ENCODE measurements around the gene SYDE1. TPM values are rescaled to one million over a fixed set of nuclear protein-coding genes. Genes with fewer than 3 reads are reported as not detected.

The SYDE1 gene
- total RNA-seq, 1 experiment from 2014 or later: 15.0 TPM

DNA sequence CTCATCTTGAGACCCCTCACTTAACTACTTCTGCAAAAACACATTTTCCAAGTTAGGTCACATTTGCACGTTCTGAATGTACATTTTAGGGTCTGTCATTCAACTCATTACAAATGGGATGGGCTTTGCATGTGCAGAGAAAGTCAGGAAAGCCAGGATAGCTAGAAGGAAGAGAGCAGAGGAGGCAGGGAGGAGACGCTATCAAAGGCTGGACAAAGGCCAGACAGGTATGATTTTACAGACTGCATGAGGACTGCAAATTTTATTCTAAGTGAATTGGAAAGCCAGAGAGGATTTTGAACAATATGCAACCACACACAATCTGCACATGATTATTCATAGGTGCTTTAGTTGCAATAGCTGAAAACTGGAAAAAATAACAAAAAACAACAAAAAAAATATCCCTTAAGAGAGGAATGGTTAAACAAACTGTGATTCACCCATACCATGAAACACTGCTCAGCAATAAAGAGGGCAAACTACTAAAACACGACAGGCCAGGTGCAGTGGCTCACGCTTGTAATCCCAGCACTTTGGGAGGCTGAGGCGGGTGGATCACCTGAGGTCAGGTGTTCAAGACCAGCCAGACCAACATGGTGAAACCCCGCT, 21.1 kb downstream of the SYDE1 start:
- no peak overlapping the region for H3K27ac Mint-ChIP-seq
- DNase-seq (ENCODE audit: low spot score): no peak
- ChIA-PET POLR2A (interaction anchor here (0.7 kb wide), 1 partner anchor 20 kb away, joined by 6 read pairs; no protein-coding TSS in a partner anchor), CTCF (interaction anchor here (1.1 to 1.3 kb wide), 2 partner anchors 26 to 27 kb away, joined by 5 to 6 read pairs; no protein-coding TSS in a partner anchor)
- no peak overlapping the region for H3K4me3 Mint-ChIP-seq
- no peaks in the 10 kb centered on the region for H3K9me3 Mint-ChIP-seq
- peaks cover 5% of the 10 kb centered on the region; the same call in 1 of the 2 replicates for H3K4me1 Mint-ChIP-seq
- peaks cover 3% of the 10 kb centered on the region; the same call in 1 of the 2 replicates for H3K27me3 Mint-ChIP-seq (ENCODE audit: low read depth)
- no peak for ATAC-seq
- H3K36me3 Mint-ChIP-seq: no peaks in the 10 kb centered on the region
- TF ChIP-seq, protein P1, sequence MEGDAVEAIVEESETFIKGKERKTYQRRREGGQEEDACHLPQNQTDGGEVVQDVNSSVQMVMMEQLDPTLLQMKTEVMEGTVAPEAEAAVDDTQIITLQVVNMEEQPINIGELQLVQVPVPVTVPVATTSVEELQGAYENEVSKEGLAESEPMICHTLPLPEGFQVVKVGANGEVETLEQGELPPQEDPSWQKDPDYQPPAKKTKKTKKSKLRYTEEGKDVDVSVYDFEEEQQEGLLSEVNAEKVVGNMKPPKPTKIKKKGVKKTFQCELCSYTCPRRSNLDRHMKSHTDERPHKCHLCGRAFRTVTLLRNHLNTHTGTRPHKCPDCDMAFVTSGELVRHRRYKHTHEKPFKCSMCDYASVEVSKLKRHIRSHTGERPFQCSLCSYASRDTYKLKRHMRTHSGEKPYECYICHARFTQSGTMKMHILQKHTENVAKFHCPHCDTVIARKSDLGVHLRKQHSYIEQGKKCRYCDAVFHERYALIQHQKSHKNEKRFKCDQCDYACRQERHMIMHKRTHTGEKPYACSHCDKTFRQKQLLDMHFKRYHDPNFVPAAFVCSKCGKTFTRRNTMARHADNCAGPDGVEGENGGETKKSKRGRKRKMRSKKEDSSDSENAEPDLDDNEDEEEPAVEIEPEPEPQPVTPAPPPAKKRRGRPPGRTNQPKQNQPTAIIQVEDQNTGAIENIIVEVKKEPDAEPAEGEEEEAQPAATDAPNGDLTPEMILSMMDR (IDR thresholded peaks at IDR 0.05): no peak
- no peak for TF ChIP-seq ETV6 (CRISPR knock-in tag; IDR thresholded peaks at IDR 0.05)
- TF ChIP-seq PRRX2 (CRISPR knock-in tag; IDR thresholded peaks at IDR 0.05): no peak
- TF ChIP-seq, protein P2, sequence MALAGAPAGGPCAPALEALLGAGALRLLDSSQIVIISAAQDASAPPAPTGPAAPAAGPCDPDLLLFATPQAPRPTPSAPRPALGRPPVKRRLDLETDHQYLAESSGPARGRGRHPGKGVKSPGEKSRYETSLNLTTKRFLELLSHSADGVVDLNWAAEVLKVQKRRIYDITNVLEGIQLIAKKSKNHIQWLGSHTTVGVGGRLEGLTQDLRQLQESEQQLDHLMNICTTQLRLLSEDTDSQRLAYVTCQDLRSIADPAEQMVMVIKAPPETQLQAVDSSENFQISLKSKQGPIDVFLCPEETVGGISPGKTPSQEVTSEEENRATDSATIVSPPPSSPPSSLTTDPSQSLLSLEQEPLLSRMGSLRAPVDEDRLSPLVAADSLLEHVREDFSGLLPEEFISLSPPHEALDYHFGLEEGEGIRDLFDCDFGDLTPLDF (CRISPR knock-in tag; IDR thresholded peaks at IDR 0.05): no peak
- TF ChIP-seq, protein P3, sequence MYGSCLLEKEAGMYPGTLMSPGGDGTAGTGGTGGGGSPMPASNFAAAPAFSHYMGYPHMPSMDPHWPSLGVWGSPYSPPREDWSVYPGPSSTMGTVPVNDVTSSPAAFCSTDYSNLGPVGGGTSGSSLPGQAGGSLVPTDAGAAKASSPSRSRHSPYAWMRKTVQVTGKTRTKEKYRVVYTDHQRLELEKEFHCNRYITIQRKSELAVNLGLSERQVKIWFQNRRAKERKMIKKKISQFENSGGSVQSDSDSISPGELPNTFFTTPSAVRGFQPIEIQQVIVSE (CRISPR knock-in tag; IDR thresholded peaks at IDR 0.05; ENCODE audit: borderline replicate concordance): no peak
- no peak for TF ChIP-seq TP53 (CRISPR knock-in tag; IDR thresholded peaks at IDR 0.05)
- TF ChIP-seq EMX1 (CRISPR knock-in tag; IDR thresholded peaks at IDR 0.05): no peak
- no peak for TF ChIP-seq GTF2I (CRISPR knock-in tag; conservative IDR thresholded peaks at IDR 0.05)
- TF ChIP-seq, protein P4, sequence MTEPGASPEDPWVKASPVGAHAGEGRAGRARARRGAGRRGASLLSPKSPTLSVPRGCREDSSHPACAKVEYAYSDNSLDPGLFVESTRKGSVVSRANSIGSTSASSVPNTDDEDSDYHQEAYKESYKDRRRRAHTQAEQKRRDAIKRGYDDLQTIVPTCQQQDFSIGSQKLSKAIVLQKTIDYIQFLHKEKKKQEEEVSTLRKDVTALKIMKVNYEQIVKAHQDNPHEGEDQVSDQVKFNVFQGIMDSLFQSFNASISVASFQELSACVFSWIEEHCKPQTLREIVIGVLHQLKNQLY (CRISPR knock-in tag; IDR thresholded peaks at IDR 0.05): no peak
- TF ChIP-seq, protein P5, sequence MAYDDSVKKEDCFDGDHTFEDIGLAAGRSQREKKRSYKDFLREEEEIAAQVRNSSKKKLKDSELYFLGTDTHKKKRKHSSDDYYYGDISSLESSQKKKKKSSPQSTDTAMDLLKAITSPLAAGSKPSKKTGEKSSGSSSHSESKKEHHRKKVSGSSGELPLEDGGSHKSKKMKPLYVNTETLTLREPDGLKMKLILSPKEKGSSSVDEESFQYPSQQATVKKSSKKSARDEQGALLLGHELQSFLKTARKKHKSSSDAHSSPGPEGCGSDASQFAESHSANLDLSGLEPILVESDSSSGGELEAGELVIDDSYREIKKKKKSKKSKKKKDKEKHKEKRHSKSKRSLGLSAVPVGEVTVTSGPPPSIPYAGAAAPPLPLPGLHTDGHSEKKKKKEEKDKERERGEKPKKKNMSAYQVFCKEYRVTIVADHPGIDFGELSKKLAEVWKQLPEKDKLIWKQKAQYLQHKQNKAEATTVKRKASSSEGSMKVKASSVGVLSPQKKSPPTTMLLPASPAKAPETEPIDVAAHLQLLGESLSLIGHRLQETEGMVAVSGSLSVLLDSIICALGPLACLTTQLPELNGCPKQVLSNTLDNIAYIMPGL (CRISPR knock-in tag; IDR thresholded peaks at IDR 0.05): no peak
- TF ChIP-seq FOXK1 (CRISPR knock-in tag; IDR thresholded peaks at IDR 0.05): no peak
- TF ChIP-seq NR3C1 (CRISPR knock-in tag; conservative IDR thresholded peaks at IDR 0.05; ENCODE audit: low read depth): no peak

- CTCF ChIA-PET: interaction anchor here (1.1 kb wide), 1 partner anchor 10 kb away, joined by 6 read pairs; no protein-coding TSS in a partner anchor
- ATAC-seq (no peak), DNase-seq (ENCODE audit: low spot score) (no peak)
- H3K27me3 Mint-ChIP-seq (ENCODE audit: low read depth): peaks cover 8% of the 10 kb centered on the region
- no peak overlapping the region for H3K27ac Mint-ChIP-seq
- no peaks in the 10 kb centered on the region for H3K36me3 Mint-ChIP-seq
- no peaks in the 10 kb centered on the region for H3K4me1 Mint-ChIP-seq
- H3K9me3 Mint-ChIP-seq: no peaks in the 10 kb centered on the region
- no peak overlapping the region for H3K4me3 Mint-ChIP-seq
- POLR2A ChIA-PET: no interaction called here
- no peak for TF ChIP-seq ZNF512 (CRISPR knock-in tag; IDR thresholded peaks at IDR 0.05; ENCODE audit: borderline replicate concordance)
- TF ChIP-seq FOXP4 (CRISPR knock-in tag; IDR thresholded peaks at IDR 0.05): no peak
- no peak for TF ChIP-seq NR3C1 (CRISPR knock-in tag; conservative IDR thresholded peaks at IDR 0.05; ENCODE audit: low read depth)
- no peak for TF ChIP-seq TP53 (CRISPR knock-in tag; IDR thresholded peaks at IDR 0.05)
- no peak for TF ChIP-seq ATF6 (CRISPR knock-in tag; IDR thresholded peaks at IDR 0.05)
- no peak for TF ChIP-seq ZNF219 (CRISPR knock-in tag; IDR thresholded peaks at IDR 0.05; ENCODE audit: borderline replicate concordance)
- no peak for TF ChIP-seq GABPB1 (CRISPR knock-in tag; IDR thresholded peaks at IDR 0.05)
- no peak for TF ChIP-seq CREB1 (CRISPR knock-in tag; IDR thresholded peaks at IDR 0.05)
- no peak for TF ChIP-seq SMAD4 (CRISPR knock-in tag; IDR thresholded peaks at IDR 0.05)
- no peak for TF ChIP-seq ZNF423 (CRISPR knock-in tag; IDR thresholded peaks at IDR 0.05)
- TF ChIP-seq ETV6 (CRISPR knock-in tag; IDR thresholded peaks at IDR 0.05): no peak
- TF ChIP-seq, protein P6, sequence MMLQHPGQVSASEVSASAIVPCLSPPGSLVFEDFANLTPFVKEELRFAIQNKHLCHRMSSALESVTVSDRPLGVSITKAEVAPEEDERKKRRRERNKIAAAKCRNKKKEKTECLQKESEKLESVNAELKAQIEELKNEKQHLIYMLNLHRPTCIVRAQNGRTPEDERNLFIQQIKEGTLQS (CRISPR knock-in tag; conservative IDR thresholded peaks at IDR 0.05): no peak
These were observed 22.8 kb downstream of the SYDE1 start for GRCh38 chr19:15129856-15130585.
